Hematopoietic multipotent progenitor cell treated with erythropoietin and hydrocortisone succinate and interleukin-3 and kit ligand, for 17 days (in vitro differentiated cells): ENCODE results near the gene MTFP1.
"Not testable (repeated sequence)": the region's sequence is repeated elsewhere in the genome, so short reads cannot be mapped to it uniquely, and the experiment has no call there.

Experiments
- DNase-seq: peaks from one replicate; pipeline ENCODE4 v3.0.0-alpha.2; 2015; ENCODE audit warnings: low spot score

MTFP1 gene

DNA sequence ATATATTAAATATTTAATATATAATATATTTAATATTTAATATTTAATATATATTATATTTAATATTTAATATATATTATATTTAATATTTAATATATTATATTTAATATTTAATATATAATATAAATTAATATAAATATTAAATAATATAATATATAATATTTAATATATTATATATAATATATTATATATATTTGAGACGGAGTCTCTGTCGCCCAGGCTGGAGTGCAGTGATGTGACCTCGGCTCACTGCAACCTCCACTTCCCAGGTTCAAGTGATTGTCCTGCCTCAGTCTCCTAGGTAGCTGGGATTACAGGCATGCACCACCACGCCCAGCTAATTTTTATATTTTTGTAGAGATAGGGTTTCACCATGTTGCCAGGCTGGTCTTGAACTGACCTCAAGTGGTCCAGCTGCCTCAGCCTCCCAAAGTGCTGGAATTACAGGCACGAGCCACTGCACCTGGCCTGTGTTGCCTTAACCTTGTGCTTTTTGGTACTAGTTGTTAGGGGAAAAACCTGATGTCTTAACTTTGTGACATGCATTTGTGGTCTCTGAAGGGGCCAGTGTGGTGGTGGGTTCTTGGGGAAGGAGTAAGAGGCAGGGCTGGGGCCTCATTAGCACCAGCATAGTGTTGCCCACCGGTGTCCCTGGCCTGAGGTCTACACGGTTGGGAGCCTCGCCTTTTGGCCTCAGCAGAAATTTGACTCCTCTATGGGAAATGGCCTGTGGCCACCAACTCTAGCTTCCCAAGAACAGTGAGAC, 29.7 kb downstream of the MTFP1 start:
- no peak for DNase-seq

DNA sequence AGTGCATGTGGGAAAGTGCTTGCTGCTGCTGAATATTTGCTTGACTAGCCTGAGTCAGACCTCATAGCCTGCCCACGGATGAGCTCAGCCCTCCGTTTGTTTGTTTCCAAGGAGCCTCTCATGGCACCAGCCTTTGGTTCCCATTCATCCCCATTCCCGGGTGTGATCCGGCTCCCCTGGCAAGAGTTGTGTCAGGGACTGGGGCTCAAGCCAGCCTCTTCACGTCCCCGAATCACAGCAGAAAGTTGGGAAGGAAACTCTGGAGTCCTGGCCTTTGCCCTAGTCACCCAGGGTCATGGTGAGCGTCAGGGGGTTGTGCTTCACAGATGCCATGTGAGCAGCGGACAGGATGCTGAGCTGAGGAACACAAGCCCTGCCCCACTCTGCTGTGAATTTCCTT, 32.4 kb downstream of the MTFP1 start:
- no peak for DNase-seq

DNA sequence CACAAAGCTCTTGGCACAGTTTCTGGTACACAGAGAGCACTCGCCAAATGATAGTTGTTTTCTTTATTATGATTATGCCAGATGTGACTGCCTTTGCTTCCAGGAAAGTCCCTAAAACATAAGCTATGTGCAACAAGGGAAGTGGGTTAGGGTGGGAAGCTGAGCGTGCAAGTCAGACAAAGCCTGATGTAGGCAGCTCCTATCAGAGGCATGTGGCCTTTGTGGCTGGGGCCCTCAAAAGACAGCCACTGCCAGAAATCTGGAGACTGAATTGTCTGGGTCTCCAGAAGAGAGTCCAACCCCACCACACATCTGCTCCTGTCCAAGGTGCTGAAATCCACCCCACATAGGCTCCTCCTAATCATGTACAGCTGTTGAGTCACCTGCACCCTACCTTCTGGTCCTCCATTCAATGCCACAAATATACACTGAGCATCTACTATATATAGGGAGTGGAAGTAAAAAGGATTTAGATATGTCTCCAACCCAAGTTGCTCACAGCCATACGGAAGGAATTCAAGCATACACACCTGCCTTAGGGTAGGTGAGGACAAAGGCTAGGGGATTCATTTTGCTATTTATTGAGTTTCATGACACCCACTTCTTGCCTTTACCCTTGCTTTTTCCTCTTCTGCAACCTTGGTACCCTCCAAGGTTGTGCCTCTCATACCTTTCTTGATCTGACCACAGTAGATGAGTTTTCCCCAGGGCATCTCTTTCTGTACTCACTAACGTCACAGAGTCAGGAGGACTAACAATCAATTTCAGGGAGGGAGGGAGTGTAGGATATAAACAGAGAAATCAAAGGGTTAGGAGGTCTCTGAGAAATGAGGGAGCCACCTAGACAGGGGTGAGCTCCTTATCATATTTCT, 33.8 kb downstream of the MTFP1 start:
- DNase-seq: no peak

DNA sequence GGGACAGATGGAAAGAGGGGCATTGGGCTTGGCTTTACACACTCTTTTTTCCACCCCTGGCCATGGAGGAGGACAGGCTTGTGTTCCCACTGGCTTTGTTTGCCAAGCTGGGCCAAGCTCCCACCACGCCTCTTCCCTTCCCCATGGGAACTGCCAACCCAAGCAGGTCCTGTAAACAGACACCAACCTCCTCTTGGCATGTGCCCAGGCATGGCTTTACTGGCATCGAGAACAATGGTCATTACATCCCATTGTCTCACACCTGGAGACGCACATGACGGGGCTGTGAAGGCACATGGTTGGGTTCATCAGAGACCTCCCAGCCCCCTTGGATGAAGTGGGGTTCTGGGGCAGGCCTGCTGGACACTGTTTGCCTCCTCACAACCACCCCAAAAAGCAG, 34.6 kb downstream of the MTFP1 start:
- no peak for DNase-seq

DNA sequence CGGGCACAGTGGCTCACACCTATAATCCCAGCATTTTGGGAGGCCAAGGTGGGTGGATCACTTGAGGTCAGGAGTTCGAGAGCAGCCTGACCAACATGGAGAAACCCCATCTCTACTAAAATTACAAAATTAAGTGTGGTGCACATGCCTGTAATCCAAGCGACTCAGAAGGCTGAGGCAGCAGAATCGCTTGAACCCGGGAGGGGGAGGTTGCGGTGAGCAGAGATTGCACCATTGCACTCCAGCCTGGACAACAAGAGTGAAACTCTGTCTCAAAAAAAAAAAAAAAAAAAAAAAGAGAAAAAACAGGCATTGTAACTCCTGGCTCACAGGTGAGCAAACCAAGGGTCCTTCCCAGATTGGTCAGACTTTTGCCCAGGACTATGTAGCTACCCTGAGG, 35.0 kb downstream of the MTFP1 start:
- DNase-seq: not testable (repeated sequence)

DNA sequence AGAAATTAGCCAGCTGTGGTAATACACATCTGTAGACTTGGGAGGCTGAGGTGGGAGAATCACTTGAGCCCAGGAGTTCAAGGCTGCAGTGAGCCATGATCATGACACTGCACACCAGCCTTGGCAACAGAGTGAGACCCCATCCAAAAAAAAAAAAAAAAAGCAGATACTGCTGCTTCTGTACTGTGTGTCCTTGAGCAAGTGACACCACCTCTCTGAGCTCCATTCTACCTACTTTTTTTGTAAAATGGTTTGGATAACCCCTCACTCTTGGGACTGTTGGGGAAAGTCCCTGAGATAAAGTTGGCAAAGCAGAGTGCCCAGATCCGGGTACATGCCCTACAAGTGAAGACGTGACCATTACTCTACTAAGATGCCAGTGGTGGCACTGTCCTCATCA, 43.6 kb downstream of the MTFP1 start:
- no peak for DNase-seq

DNA sequence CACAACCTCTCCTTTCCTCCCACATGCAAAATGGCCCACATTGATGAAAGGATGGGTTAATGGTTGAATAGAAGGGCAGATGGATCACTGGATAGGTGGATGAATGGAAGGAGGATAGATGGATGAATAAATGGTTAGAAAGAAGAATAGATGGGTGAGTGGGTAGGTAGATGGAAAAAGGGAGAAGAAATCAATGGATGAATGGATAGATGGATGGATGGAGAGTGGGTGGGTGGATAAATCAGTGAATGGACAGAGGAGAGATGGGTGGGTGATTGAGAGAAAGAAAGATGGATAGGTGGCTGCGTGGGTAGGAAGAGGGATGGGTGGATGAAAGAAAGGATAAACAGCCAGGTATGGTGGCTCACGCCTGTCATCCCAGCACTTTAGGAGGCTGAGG, 45.1 kb downstream of the MTFP1 start:
- no peak for DNase-seq

DNA sequence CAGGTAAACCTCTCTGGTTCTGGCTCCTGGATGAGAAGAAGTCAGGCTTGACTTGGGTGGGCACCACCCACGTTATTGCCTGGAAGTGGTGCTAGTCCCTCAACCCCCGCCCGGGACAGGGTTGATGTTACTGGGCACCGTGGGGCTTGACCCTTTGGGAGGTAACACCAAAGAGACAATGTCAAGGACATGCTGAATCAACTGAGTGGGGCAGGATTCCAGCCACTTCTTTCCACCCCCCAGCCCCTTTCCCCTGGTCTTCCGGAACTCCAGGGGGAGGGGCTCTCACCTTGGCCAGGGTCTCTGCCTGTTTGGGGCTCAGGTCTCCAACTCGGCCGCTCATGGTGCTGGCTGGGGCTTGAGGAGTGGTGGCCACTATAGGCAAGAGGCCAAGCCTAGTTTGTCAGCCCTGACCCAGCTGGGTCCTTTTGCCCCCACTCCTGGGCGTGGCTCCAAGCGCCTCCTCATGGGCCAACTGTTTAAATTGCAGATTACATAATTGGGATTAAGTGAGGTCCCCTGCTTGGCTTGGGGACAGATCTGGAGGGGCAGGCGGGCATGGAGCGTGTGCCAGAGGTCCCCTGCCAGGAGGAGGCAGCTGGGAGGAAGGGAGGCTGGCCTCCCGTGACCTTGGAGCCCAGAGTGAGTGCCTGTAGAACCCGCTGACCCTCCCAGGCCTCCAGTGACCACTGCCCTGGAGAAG, 46.2 kb downstream of the MTFP1 start, which contains the start of gene SEC14L3:
TSS of gene SEC14L3 (minus strand) at position 402 of the 703 bp plus-strand sequence. CDS start at position 343, 59 bp downstream.
- DNase-seq: no peak

DNA sequence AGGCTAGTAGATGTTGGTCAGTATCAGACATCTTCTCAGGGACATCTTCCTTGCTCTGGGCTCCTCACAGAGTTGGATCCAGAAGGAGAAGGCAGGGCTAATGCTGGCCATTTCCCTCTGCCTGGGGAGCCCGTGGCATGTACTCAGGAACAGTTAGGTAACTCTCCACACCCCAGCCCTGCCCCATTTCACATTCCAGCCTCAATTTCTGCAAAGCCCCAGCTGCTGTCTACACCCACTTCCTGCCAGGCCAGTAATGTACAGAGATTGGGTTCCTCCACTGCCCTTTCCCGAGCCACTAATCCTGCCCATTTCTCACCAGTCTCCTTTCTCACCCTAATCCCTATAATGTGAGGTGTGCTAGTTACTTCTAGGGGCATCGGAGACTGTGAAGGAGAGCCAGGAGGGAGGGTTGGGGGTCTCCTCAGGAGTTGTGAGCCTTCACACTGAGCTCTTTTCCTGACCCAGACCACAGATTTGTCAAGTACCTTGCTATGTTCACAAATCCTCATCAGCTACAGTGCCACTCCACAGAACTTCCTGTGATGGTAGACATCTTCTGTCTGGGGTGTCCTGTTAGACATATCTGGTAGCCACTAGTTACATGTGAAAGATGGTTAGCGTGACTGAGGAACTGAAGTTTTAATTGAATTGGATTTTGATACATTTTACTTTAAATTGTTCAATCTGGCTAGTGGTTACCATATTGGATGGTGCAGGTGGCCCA, 47.6 kb downstream of the MTFP1 start:
- DNase-seq: no peak

DNA sequence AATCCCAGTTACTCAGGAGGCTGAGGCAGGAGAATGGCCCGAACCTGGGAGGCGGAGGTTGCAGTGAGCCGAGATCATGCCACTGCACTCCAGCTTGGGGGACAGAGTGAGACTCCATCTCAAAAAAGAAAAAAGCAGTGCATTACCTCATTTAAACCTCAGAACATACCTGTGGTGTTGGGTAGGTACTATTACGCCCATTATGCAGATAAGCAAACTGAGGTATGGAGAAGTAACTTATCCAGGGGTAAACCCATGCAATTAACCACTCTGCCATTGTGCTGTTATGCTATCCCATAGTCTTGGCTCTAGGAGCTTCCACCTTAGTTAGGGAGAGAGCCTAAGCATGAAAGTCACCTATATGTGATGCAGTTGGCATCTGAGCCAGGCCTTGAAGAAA, 48.6 kb downstream of the MTFP1 start:
- DNase-seq: no peak

DNA sequence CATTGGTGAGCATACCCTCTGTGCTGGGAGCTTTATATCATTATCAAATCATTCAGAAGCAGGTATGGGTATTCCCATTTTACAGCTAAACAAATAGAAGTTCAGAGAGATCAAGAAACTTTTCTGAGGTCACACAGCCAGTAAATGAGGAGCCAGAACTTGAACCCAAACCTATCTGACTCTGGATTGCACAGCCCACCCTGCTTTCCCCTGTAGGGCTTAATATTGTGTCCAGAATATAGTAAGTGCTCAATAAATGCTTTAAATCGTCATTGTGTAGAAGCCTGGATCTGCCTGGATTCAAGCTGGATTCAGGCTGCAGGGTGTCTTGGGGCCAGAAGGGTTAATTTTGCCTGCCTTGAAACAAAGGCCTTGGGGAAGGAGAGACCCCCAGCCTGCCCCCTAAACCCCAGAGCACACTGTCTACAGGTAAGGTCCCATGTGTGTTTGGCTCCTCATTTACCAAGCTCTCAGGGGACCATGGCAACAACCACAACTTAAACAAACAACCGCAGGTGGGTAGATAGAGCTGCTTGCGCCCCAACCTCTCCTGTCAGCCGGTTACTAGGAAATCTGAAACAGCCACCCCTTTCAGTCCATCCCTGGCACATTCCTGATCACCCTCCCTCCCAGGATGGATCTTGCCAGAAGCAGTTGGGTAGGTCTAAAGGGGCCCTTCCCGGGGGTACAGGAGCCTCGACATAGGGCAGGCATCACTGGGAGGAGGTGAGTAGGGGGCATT, 49.3 kb downstream of the MTFP1 start:
- no peak for DNase-seq
